GM18511 (cell line): Measurements from ENCODE around the gene EXD3.
"Not testable (repeated sequence)": the region's sequence is repeated elsewhere in the genome, so short reads cannot be mapped to it uniquely, and the experiment has no call there.

Experiments
- ATAC-seq: cut with Tn5 transposase; IDR thresholded peaks from one replicate; pipeline ENCODE4 v1.9.1; 2021; ENCODE audit warnings: mild to moderate bottlenecking, moderate library complexity; ENCODE audit not compliant: unreplicated experiment

The EXD3 gene

GRCh38 chr9:137411645-137412380 is 11.1 kb downstream of the EXD3 start:
- ATAC-seq = peak; percentile 47

- ATAC-seq = no peak
Observed at GRCh38 chr9:137411260-137411644, 11.7 kb downstream of the EXD3 start.

DNA sequence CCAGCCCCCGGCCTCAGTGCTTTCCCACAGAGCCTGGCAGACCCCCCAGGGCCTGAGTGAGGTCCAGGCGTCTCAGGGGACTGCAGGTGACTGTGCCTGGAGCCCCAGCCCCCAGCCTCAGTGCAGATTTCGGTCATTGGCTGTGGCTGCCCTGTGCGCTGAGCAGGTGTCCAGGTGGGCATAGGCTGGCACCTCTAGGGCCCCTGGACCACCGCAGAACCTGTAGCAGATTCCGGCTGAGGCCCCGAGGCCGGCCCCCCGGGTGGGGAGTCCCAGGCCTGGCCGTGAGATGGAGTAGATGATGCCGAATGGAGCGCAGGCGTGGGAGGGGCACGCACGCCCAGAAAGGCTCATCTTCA is 12.1 kb downstream of the EXD3 start:
- ATAC-seq = no peak

- ATAC-seq = not testable (repeated sequence)
Observed at GRCh38 chr9:137410236-137410890, 12.6 kb downstream of the EXD3 start.

GRCh38 chr9:137409515-137409914 is 13.4 kb downstream of the EXD3 start:
- ATAC-seq = no peak

- ATAC-seq = no peak
Observed at GRCh38 chr9:137408651-137409405, 14.1 kb downstream of the EXD3 start.

- no peak for ATAC-seq
Observed at GRCh38 chr9:137407590-137408300, 15.2 kb downstream of the EXD3 start.

DNA sequence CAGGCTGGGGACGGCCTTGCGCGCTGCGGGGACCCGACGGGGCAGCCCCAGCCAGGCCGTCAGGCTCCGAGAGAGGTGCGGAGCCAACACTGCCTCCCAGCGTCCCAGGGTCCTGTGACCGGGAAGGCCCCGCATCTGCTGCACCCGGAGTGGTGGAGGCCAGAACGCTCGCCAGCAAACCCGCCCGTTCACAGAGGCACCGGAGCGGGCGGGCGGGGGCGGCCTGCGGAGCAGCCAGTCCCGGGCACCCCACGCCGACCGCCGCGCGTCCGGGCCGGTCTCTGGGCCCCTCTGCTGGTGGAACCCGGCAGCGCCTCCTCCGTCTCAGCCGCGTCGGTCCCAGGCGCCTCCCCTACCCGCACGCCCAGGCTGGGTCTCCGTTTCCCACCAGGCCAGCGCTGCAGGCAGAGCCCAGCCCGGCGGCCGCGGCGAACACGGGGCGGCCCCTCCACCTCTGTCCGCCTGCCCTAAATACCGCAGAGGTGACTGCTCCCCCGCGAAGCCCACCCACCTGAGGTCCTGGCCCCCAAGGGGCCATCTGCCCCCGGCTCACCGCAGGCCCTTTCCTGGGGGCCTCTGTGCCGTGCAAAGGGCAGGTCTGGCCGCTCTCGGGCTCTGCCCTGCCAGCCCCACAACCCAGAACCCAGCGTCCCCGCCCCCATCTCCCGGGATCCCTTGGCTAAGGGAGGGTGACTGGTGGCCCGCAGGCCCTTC is 15.9 kb downstream of the EXD3 start:
- ATAC-seq = no peak

DNA sequence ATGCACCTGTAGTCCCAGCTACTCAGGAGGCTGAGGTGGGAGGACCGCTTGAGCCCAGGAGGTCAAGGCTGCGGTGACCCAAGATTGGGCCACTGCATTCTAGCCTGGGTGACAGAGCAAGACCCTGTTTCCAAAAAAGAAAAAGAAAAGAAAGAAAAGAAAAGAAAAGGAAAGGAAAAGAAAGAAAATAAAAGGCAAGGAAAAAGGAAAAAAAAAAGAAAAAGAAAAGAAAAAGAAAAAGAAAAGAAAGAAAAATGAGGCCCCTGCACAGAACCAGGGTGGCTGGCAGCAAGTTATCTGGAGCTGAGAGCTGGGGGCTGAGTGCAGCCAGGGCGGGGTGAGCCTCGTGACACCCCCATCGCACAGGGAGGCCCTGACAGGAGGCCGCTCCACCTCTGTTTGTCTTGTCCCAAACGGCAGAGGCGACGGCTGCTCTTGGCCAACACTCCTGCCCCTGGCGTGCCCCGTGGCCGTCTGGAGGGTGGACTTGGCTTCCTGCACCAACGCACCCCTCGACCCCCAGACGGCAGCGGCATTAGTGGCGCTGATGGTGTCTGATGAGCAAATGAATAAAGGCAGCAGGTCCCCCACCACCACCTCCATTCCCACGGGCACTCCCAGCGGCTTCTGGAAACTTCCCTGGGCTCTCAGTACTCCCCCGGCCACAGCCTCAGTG is 16.7 kb downstream of the EXD3 start:
- no peak for ATAC-seq

- ATAC-seq = no peak
Observed at GRCh38 chr9:137405677-137406081, 17.3 kb downstream of the EXD3 start.

- no peak for ATAC-seq
Observed at GRCh38 chr9:137404961-137405567, 17.9 kb downstream of the EXD3 start.

- no peak for ATAC-seq
Observed at GRCh38 chr9:137403269-137403668, 19.7 kb downstream of the EXD3 start.

- ATAC-seq = no peak
Observed at GRCh38 chr9:137402746-137403145, 20.2 kb downstream of the EXD3 start.

- no peak for ATAC-seq
Observed at GRCh38 chr9:137398561-137399468, 24.1 kb downstream of the EXD3 start.

DNA sequence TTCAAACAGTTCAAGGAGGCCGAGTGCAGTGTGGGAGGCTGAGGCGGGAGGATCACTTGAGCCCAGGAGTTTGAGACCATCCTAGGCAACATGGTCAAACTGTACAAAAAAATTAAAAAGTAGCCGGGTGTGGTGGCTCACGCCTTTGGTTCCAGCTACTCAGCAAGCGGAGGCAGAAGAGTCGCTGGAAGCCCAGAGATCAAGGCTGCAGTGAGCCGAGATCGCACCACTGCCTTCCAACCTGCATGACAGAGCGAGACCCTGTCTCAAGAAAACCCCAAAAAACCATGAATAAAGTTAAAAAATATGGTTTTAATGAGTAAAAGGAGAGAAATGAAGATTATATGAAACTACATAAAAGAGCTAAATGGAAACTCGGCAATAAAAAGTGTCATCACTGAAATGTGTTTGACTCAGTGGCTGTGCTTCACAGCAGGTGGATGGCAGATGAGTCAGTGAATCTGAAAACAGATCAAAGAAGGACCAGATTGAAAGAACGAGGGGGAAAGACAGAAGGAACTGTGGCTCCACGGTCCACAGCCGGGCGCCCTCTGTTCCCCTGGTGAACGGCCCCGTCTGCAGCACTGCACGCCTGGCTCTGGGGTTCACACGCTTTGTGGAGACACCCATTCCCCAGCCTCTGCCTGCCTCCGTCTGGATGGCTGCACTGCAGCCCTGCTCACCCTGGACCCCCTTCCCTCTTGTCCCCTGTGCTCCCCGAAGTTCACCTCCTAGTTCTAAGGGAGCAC is 25.1 kb downstream of the EXD3 start:
- ATAC-seq = no peak

GRCh38 chr9:137396634-137397367 is 26.2 kb downstream of the EXD3 start:
- no peak for ATAC-seq

DNA sequence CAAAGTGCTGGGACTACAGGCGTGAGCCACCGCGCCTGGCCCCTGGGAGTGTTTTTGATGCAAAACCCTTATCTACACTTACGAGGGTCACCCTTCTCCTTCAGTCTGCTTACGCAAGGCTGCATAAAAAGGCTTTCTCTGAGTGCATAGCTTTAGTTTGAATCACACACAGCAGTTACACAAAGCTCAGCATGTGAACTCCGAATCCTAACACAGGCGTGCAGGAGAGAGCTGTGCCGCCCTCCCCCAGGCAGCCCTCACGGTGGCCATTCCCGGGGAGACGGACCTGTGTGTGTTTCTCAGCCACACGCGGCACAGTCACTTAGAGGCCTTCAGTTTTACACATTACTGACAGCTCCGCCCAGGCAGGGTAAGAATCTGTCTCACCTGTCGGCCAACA is 26.7 kb downstream of the EXD3 start:
- ATAC-seq = no peak
